GM18511 (cell line): ENCODE data around the gene AMMECR1.
"Not testable (repeated sequence)": the region's sequence is repeated elsewhere in the genome, so short reads cannot be mapped to it uniquely, and the experiment has no call there.

ENCODE experiments used
- ATAC-seq: cut with Tn5 transposase; IDR thresholded peaks from one replicate; pipeline ENCODE4 v1.9.1; 2021; ENCODE audit warnings: mild to moderate bottlenecking, moderate library complexity; ENCODE audit not compliant: unreplicated experiment

The AMMECR1 gene

DNA sequence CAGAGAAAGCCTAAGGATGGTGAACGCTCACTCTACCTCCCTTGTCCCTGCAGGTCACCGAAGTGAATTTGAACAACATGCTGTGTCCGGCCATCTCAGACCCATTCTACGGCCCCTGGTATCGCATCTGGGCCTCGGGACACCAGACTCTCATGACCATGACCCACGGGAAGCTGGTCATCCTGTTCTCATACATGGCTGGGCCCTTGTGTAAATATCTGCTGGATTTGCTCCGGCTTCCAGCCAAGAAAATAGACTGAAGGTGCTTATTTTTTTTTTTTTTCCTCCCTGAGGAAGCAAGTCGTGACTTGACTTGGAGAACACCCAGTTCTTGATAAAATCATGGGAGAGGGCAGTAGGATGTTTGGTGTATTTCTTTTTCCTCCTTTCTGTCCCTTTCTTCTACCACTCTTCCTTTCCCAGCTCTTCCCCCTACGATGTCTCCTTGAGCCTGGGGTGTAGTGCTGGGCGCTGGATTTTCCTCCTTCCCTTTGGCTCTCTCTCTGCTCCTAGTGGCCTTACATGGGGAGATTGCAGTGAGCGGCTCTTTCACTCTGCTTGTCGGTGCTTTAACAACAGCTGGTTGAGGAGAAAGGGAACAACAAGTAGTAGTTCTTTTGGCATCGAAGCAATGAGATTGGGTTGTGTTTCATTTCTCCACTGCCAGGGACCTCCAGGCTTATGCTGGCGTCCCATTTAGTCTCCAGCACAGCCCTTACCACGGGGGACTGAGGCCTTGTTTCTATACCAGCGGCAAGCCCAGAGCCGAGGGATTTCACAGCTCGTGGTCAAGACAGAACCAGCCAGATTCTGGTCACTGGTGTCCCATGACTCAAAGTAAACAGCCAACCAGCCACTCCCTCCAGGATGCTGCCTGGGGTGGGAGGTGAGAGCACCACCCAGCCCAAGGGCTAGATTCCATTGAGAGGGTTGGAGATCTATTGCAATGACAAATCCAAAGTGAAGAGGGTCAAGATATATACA is 144.4 kb downstream of the AMMECR1 start:
- ATAC-seq: no peak

DNA sequence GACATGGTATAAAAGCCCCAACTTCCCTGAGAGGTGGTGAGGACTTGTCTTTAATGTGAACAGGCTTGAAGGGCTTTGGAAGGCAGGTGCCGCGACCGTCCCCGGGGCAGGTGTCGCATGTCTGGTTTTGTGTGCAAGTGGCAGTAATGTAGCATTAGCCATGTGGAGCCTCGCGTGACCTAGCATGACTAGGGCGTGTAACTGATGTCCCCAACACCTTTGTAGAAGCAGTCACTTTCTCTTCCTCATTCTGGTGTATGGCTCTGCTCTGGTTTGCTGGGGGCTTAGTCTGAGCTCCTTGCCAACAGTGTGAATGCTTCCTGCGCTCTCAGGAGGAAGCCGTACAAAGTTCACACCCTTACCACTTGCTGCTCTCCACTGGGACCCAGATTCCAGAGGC is 145.7 kb downstream of the AMMECR1 start:
- peak; percentile 99 for ATAC-seq

GRCh38 chrX:110171442-110171841 is 146.4 kb downstream of the AMMECR1 start:
- no peak for ATAC-seq

- ATAC-seq: no peak
Observed at GRCh38 chrX:110170029-110170428, 147.9 kb downstream of the AMMECR1 start.

GRCh38 chrX:110168585-110168984 is 149.3 kb downstream of the AMMECR1 start:
- no peak for ATAC-seq

- ATAC-seq: peak; percentile 31
Observed at GRCh38 chrX:110167952-110168451, 149.9 kb downstream of the AMMECR1 start.

- ATAC-seq: no peak
Observed at GRCh38 chrX:110163488-110163887, 154.4 kb downstream of the AMMECR1 start.

- no peak for ATAC-seq
Observed at GRCh38 chrX:110162867-110163266, 155.0 kb downstream of the AMMECR1 start.

GRCh38 chrX:110162131-110162530 is 155.8 kb downstream of the AMMECR1 start:
- ATAC-seq: no peak

DNA sequence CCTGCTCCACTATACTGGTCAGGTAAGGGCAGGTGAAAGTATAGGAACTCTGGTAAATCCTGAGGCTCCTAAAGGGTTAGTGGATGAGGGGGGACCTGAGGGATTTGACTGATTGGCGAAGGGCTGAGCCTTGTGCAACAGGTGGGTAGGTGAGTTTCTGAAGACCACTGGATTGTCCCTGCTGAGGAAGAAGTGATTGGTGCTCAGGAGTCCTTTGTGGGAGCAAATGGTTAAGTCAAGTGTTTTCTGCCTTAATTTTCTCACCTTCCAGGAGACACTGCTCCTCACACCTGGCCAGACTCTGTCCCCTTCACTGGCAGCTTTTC is 156.6 kb downstream of the AMMECR1 start:
- ATAC-seq: no peak

- ATAC-seq: peak; percentile 31
Observed at GRCh38 chrX:110159865-110160264, 158.0 kb downstream of the AMMECR1 start.

DNA sequence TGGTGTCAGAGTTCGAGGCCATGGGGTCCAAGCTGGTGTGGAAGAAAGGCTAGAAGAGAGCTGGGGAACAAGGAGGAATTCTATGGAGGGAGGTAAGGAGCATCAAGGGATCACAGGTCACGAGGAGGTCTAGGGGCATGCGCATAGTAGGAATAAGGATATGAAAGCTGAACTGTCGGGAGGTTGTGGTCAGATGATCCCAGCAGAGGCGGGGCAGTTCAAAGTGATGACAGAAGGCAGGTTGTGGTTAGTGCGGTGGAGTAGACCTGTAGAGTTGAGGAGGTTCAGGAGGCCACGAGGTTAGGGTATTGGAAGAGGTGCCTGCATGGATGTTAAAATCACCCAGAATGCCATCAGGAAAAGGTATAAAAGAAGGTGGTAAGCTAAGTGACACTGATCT is 158.7 kb downstream of the AMMECR1 start:
- ATAC-seq: peak; percentile 52

GRCh38 chrX:110157444-110157843 is 160.4 kb downstream of the AMMECR1 start:
- ATAC-seq: no peak

DNA sequence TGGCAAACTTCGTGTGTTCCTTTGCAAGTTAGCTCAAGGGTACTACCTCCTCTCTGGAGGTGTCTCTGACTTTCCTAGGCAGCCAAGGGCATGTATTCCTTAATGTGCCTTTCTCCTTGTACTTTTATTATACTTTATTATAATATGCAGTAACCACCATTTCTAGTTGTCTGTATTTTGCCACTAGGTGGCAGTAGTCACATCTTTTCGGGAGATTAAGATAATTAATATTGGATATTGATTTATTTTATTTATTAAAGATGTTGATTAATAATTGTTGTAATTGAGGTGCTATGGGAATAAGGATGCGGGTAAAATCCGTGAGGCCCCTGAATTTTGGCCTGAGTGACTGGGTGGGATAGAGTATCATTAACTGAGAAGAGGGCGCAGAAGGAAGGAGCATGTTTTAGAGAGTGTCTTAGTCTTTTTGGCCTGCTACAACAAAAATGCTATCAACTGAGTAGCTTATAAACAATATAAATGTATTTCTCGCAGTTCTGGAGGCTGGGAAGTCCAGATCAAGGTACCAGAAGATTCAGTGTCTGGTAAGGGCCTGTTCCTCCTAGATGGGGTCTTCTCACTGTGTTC is 161.6 kb downstream of the AMMECR1 start:
- no peak for ATAC-seq

DNA sequence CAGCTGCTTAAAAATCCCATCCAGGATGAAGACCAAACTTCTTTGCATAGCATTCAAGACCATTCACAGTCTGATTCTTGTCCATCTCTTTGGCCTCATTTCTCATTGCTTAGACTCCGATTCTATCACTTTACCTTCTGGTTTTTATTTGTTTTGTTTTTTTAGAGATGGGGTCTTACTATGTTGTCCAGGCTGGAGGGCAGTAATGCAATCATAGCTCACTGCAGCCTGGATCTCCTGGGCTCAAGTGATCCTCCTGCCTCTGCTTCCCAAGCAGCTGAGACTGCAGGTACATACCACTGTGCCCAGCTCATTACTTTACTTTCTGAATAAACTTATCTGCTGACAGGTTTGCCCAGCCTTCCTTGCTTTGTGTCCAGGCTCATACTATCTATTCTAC is 162.1 kb downstream of the AMMECR1 start:
- no peak for ATAC-seq

DNA sequence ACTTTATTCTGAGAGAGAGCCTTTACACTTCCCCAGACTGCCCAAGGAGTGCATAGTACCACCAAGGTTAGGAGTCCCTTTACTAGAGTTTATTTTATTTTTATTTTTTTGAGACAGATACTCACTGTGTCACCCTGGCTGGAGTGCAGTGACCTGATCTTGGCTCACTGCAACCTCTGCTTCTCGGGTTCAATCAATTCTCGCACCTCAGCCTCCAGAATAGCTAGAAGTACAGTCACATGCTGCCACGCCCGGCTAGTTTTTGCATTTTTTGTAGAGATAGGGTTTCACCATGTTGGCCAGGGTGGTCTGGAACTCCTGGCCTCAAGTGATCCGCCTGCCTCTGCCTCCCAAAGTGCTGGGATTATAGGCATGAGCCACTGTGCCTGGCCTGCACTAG is 163.6 kb downstream of the AMMECR1 start:
- ATAC-seq: not testable (repeated sequence)

GRCh38 chrX:110153896-110154295 is 164.0 kb downstream of the AMMECR1 start:
- ATAC-seq: no peak

GRCh38 chrX:110153244-110153643 is 164.6 kb downstream of the AMMECR1 start:
- no peak for ATAC-seq

DNA sequence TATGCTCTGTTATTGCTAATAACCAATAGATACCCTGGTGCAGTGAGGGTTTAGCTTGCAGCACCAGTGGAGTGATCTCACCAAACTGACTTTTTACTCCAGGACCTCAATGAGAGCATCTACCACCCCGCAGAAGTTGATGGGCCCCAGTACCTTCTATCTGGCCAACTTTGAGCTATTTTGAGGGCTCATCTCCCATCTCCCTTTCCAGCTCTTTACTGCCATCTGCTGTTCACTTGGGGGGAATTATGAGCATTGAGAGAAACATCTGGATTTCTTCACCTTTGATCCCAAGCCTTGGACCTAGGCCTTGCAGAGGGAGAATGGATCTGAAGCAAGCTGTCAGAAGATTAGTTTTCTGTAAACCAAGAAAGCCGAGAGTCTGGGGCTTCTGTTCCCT is 171.4 kb downstream of the AMMECR1 start:
- ATAC-seq: peak; percentile 72

DNA sequence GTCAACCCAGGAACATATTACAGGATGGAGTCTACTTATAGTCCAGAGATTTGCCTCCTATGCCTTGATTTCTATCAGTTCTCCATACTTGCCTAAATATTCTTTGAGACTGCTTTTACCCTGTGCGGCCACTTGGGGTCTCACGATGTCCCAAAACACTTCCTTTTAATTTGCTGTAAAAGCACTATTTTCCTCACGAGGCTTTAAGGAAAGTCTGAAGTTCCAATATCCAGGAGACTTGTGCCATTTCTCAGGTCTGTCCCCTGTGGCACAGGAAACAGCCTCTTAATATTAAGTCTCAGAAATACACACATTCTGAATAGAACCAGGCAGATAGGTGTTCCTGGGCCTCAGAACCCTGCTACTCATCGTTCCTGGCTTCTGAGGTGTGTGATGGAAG is 172.0 kb downstream of the AMMECR1 start:
- peak; percentile 78 for ATAC-seq

DNA sequence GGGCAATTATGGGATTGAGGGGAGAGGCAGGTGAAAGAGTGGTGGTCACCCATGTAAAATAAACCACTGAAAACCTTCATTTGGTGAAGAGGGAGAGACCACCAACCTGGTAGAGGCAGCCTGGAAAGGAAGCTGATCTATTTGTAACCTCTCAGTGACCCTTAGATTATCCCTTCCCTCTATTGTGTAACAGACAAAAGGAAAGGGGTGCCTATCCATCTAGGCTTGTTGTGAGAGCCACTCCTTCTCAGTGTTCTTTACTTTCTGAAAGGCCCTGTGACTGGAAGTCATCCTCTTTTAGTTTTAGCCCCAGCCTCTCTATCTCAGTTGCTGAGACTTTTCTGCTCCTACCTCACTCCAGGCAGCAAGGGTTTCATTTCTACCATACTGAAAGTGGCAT is 172.6 kb downstream of the AMMECR1 start:
- ATAC-seq: no peak
